Chondrocyte (in vitro differentiated cells): ENCODE data around the gene RASGRF1. TPM values are rescaled to one million over a fixed set of nuclear protein-coding genes. Genes with fewer than 3 reads are reported as not detected.
A peak's percentile ranks its signal among the peaks of the same experiment; 100 is the strongest.

ENCODE experiments used
- DNase-seq: peaks from one replicate; pipeline ENCODE4 v3.0.0; 2021; ENCODE audit warnings: mixed read lengths, low spot score
- H3K27ac Mint-ChIP-seq: one replicate; pipeline ENCODE4 v1.8.0; 2021; ENCODE audit warnings: mild to moderate bottlenecking, moderate library complexity, mixed read lengths; ENCODE audit not compliant: unreplicated experiment
- H3K27me3 Mint-ChIP-seq: 2 replicates; pipeline ENCODE4 v1.8.0; 2021; ENCODE audit warnings: low read depth, mixed read lengths
- H3K36me3 Mint-ChIP-seq: 2 replicates; pipeline ENCODE4 v1.8.0; 2021; ENCODE audit warnings: low read depth, mixed read lengths
- H3K4me1 Mint-ChIP-seq: 2 replicates; pipeline ENCODE4 v1.8.0; 2021; ENCODE audit warnings: low read depth, mild to moderate bottlenecking, mixed read lengths
- H3K4me3 Mint-ChIP-seq: one replicate; pipeline ENCODE4 v1.8.0; 2021; ENCODE audit warnings: mild to moderate bottlenecking, moderate library complexity, mixed read lengths; ENCODE audit not compliant: unreplicated experiment
- H3K9me3 Mint-ChIP-seq: 2 replicates; pipeline ENCODE4 v1.8.0; 2021; ENCODE audit warnings: low read depth, mixed read lengths
- CTCF ChIP-seq: fragments of 200-600 bp; sonication (generic); IDR thresholded peaks from 2 replicates; pipeline ENCODE4 v1.5.0; 2021; ENCODE audit warnings: antibody characterized with exemption, mild to moderate bottlenecking, moderate library complexity
- total RNA-seq: library from RNA; stranded (reverse); gene quantifications from 3 replicates; pipeline ENCODE4 v1.2.1, GENCODE V29; 2021

The RASGRF1 gene
- total RNA-seq, 1 donor from 2014 or later, result 0.10 TPM

GRCh38 chr15:79101866-79102581, 11.4 kb upstream of the RASGRF1 start:
- no peak for TF ChIP-seq CTCF
- DNase-seq, result no peak
- H3K9me3 Mint-ChIP-seq, result no peaks in the 10 kb centered on the region

DNA sequence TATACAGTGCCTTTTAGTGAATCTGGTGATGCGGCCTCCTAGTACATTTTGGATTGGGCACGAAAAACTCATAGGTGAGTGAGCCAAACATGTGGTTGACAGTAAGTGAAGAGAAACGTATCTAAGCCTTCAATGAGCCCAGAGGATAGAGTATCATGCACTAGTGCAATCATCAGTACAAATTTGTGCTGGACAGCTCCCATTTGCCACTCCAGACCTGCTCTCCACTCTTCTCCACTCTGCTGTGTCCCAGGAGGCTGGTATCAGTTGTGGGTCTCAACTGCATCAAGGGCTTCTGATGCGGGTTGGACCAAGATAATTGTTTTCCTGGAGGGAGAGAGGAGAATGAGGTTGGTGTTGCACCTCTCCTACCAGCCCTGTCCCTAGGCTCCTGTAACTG, 9.1 kb upstream of the RASGRF1 start:
- Mint-ChIP-seq H3K9me3 (no peaks in the 10 kb centered on the region), H3K27ac (no peak overlapping the region), H3K36me3 (no peaks in the 10 kb centered on the region), H3K27me3 (peaks cover 75% of the 10 kb centered on the region), H3K4me1 (no peaks in the 10 kb centered on the region), H3K4me3 (no peak overlapping the region)
- DNase-seq, result no peak
- TF ChIP-seq CTCF, result no peak

More at GRCh38 chr15:79101866-79102581, 11.4 kb upstream of the RASGRF1 start:
- Mint-ChIP-seq H3K36me3 (no peaks in the 10 kb centered on the region), H3K4me3 (no peak overlapping the region), H3K4me1 (no peaks in the 10 kb centered on the region), H3K27ac (no peak overlapping the region), H3K27me3 (peaks cover 74% of the 10 kb centered on the region)

GRCh38 chr15:79094611-79095021, 4.0 kb upstream of the RASGRF1 start:
- peaks cover 2% of the 10 kb centered on the region for H3K36me3 Mint-ChIP-seq
- H3K27me3 Mint-ChIP-seq, result peaks cover 66% of the 10 kb centered on the region
- H3K9me3 Mint-ChIP-seq, result no peaks in the 10 kb centered on the region
- DNase-seq, result no peak
- H3K4me3 Mint-ChIP-seq, result no peak overlapping the region
- H3K4me1 Mint-ChIP-seq, result peaks cover 9% of the 10 kb centered on the region
- TF ChIP-seq CTCF, result no peak
- H3K27ac Mint-ChIP-seq, result no peak overlapping the region

DNA sequence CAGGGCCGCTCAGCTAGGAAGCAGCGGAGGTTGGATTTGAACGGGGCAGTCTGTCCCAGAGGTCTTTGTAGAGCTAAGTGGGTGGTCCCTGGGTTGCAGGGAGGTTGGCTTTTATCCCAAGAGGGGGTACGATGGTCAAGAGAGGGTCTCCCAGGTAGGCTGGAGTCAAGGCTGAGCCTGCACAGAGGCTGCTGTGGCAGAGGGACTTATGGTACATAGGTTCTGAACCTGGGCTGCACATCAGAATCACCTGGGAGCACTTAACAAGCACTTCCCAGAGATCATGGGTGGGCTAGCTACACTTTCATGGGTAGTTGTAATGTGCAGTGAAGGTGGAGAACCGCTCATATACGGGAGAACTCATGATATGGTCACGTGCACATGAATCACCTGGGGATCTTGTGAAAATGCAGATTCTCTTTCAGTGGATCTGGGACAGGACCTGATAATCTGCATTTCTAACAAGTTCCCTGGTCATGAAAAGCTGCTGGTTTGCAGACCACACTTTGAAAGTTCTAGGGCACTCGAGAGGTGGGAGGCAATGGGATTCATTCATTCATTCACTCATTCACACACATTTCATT, 2.9 kb upstream of the RASGRF1 start:
- H3K36me3 Mint-ChIP-seq, result peaks cover 2% of the 10 kb centered on the region
- DNase-seq, result no peak
- no peak overlapping the region for H3K27ac Mint-ChIP-seq
- peaks cover 9% of the 10 kb centered on the region for H3K4me1 Mint-ChIP-seq
- H3K9me3 Mint-ChIP-seq, result no peaks in the 10 kb centered on the region
- H3K4me3 Mint-ChIP-seq, result no peak overlapping the region
- H3K27me3 Mint-ChIP-seq, result peaks cover 69% of the 10 kb centered on the region
- TF ChIP-seq CTCF, result no peak

GRCh38 chr15:79092382-79092781, 1.8 kb upstream of the RASGRF1 start:
- DNase-seq, result no peak
- no peak for TF ChIP-seq CTCF
- Mint-ChIP-seq H3K27me3 (peaks cover 73% of the 10 kb centered on the region), H3K4me1 (peaks cover 9% of the 10 kb centered on the region), H3K36me3 (peaks cover 2% of the 10 kb centered on the region), H3K4me3 (peak overlapping the region; percentile 15), H3K9me3 (no peaks in the 10 kb centered on the region), H3K27ac (no peak overlapping the region)
